Activated T-cell treated with anti-CD3 and anti-CD28 coated beads, Interleukin-2, amount 50 U/mL, for 72 hours (primary cell): Measurements from ENCODE around the gene CTBS. TPM values are rescaled to one million over a fixed set of nuclear protein-coding genes. Genes with fewer than 3 reads are reported as not detected.

ENCODE experiments used
- total RNA-seq, 2 donors: library from RNA; stranded (reverse); gene quantifications; one replicate each; pipeline ENCODE4 v1.2.3, GENCODE V29; 2022

CTBS gene
- total RNA-seq, 2 donors from 2014 or later = 27.2 to 31.3 TPM

Other genes starting within 250 kb of the CTBS start
- not detected for gene DNASE2B, start 176.0 kb downstream of the CTBS start, total RNA-seq
- gene RPF1, start 95.2 kb downstream of the CTBS start, total RNA-seq = 10 to 100 TPM; 56.7 to 68.2 TPM
- gene SPATA1, start 68.1 kb downstream of the CTBS start, total RNA-seq = 1 to 10 TPM; 2.3 to 2.9 TPM
- gene GNG5, start 67.9 kb downstream of the CTBS start, total RNA-seq = 100 to 1,000 TPM in 1 of 2 donors, 10 to 100 TPM in 1; 88.5 to 101 TPM
- gene SSX2IP, start 116.0 kb upstream of the CTBS start, total RNA-seq = 10 to 100 TPM in 1 of 2 donors, 1 to 10 TPM in 1; 8.5 to 13.8 TPM